Esophagus muscularis mucosa (tissue), 4 donors: ENCODE results near the gene AGXT2. TPM values are rescaled to one million over a fixed set of nuclear protein-coding genes. Genes with fewer than 3 reads are reported as not detected.

Experiments
- DNase-seq: peaks from one replicate; pipeline ENCODE4 v3.0.0-alpha.2; 2017; ENCODE audit errors: extremely low spot score
- H3K27ac ChIP-seq, 4 donors: fragments of 200-600 bp; sonication (generic); replicated peaks in 1 of 4; 1 replicate in 3 of 4; 2 replicates in 1 of 4; pipeline ENCODE4 v1.5.1; 2016 to 2019; ENCODE audit warnings: mild to moderate bottlenecking in 1 of 4
- H3K27me3 ChIP-seq, 4 donors: fragments of 200-600 bp; sonication (generic); one replicate each; pipeline versions ENCODE4 v1.5.1 to v1.6.0; 2016 to 2019
- H3K36me3 ChIP-seq, 4 donors: fragments of 200-600 bp; sonication (generic); one replicate each; pipeline ENCODE4 v1.5.1; 2016 to 2019
- H3K4me1 ChIP-seq, 4 donors: fragments of 200-600 bp; sonication (generic); one replicate each; pipeline ENCODE4 v1.5.1; 2016 to 2019
- H3K4me3 ChIP-seq, 4 donors: fragments of 200-600 bp; sonication (generic); 1 replicate in 2 of 4; 2 replicates in 2 of 4; pipeline ENCODE4 v1.5.1; 2016 to 2019; ENCODE audit warnings: mild to moderate bottlenecking in 4 of 4, moderate library complexity in 1 of 4
- H3K9me3 ChIP-seq, 4 donors: fragments of 200-600 bp; sonication (generic); 1 replicate in 3 of 4; 2 replicates in 1 of 4; pipeline ENCODE4 v1.5.1; 2016 to 2019
- CTCF ChIP-seq, 3 experiments: fragments of 200-600 bp in 2 of 3; fragments of 450-650 bp in 1 of 3; sonication (generic) in 2 of 3; IDR thresholded peaks; one replicate each; pipeline ENCODE4 v1.5.1; 2017 to 2019; ENCODE audit warnings: antibody characterized with exemption in 3 of 3, mild to moderate bottlenecking in 2 of 3, moderate library complexity in 1 of 3
- EP300 ChIP-seq: sonication (generic); formaldehyde crosslinking; IDR thresholded peaks from one replicate; pipeline ENCODE4 v1.6.1; 2017; ENCODE audit warnings: antibody characterized with exemption
- POLR2A ChIP-seq: fragments of 450-650 bp; IDR thresholded peaks from one replicate; pipeline ENCODE4 v1.6.1; 2017; ENCODE audit warnings: antibody characterized with exemption, moderate library complexity, mild to moderate bottlenecking, low read depth
- POLR2AphosphoS5 ChIP-seq, 2 donors: sonication (generic); formaldehyde crosslinking; IDR thresholded peaks; one replicate each; pipeline ENCODE4 v1.6.1; 2017; ENCODE audit warnings: antibody characterized with exemption in 2 of 2
- WGBS: methylation state at CpG from one replicate; pipeline ENCODE4 v1.1.5; 2018; 5-methylcytosine and 5-hydroxymethylcytosine counted together
- intact Hi-C: fragments of 100-400 bp; cut with DNase I; formaldehyde crosslinking; loops from one replicate; pipeline ENCODE4 v1.15.1; 2023
- total RNA-seq, 4 donors: library from RNA; depleted of rRNA; stranded (reverse); fragments of >200 nt; gene quantifications; one replicate each; pipeline versions ENCODE4 v1.1.0 to v1.2.1, GENCODE V29; 2016

Gene AGXT2
- total RNA-seq, 4 donors from 2014 or later = not detected

GRCh38 chr5:35026941-35027340 lies 20.8 kb downstream of the AGXT2 start:
- Histone ChIP-seq H3K4me3 (no peak overlapping the region), H3K4me1 (no peaks in the 10 kb centered on the region), H3K27me3 (no peaks in the 10 kb centered on the region), H3K27ac (no peak overlapping the region), H3K9me3 (no peaks in the 10 kb centered on the region), H3K36me3 (no peaks in the 10 kb centered on the region)
- WGBS = 79% methylated on average over 5 of the region's 5 CpGs
- DNase-seq = no peak
- intact Hi-C loops = no loop called here
- TF ChIP-seq POLR2AphosphoS5 (IDR thresholded peaks at IDR 0.05) (no peak), EP300 (no peak), CTCF (IDR thresholded peaks at IDR 0.05) (no peak)

GRCh38 chr5:35026280-35026840 lies 21.4 kb downstream of the AGXT2 start:
- no peak for TF ChIP-seq POLR2A
- no peak for TF ChIP-seq CTCF (IDR thresholded peaks at IDR 0.05)
- no peak for TF ChIP-seq EP300
- no peak overlapping the region for H3K27ac ChIP-seq
- H3K27me3 ChIP-seq = no peaks in the 10 kb centered on the region
- no peaks in the 10 kb centered on the region for H3K36me3 ChIP-seq
- no peaks in the 10 kb centered on the region for H3K4me1 ChIP-seq
- DNase-seq = no peak
- no peak overlapping the region for H3K4me3 ChIP-seq
- 80% methylated on average over 5 of the region's 5 CpGs for WGBS
- H3K9me3 ChIP-seq = no peaks in the 10 kb centered on the region
- intact Hi-C loops = no loop called here

GRCh38 chr5:35024911-35025510 lies 22.7 kb downstream of the AGXT2 start:
- no peak for DNase-seq
- Histone ChIP-seq H3K27ac (no peak overlapping the region), H3K36me3 (no peaks in the 10 kb centered on the region), H3K4me3 (no peak overlapping the region), H3K4me1 (no peaks in the 10 kb centered on the region), H3K9me3 (no peaks in the 10 kb centered on the region), H3K27me3 (no peaks in the 10 kb centered on the region)
- 92% methylated on average over 10 of the region's 10 CpGs for WGBS
- intact Hi-C loops = no loop called here
- TF ChIP-seq CTCF (IDR thresholded peaks at IDR 0.05) (no peak), POLR2A (no peak), POLR2AphosphoS5 (IDR thresholded peaks at IDR 0.05) (no peak), EP300 (no peak)

GRCh38 chr5:35023391-35024178 lies 24.2 kb downstream of the AGXT2 start:
- TF ChIP-seq POLR2A (no peak), CTCF (IDR thresholded peaks at IDR 0.05) (no peak)
- Histone ChIP-seq H3K9me3 (no peaks in the 10 kb centered on the region), H3K36me3 (no peaks in the 10 kb centered on the region), H3K4me3 (no peak overlapping the region), H3K27ac (no peak overlapping the region), H3K4me1 (no peaks in the 10 kb centered on the region), H3K27me3 (no peaks in the 10 kb centered on the region)
- DNase-seq = no peak
- intact Hi-C loops = no loop called here
- 86% methylated on average over 7 of the region's 7 CpGs for WGBS
